ENCODE measurements around the gene USP7.
A peak's percentile ranks its signal among the peaks of the same experiment; 100 is the strongest.

USP7 gene

GRCh38 chr16:8916541-8917225, 47.0 kb downstream of the USP7 start:
- Mint-ChIP-seq H3K4me3 (no peak overlapping the region), H3K9me3 (no peaks in the 10 kb centered on the region), H3K27ac (peak overlapping the region; percentile 37), H3K36me3 (ENCODE audit: low read depth) (peaks cover 84% of the 10 kb centered on the region), H3K4me1 (peaks cover 56% of the 10 kb centered on the region), H3K27me3 (no peaks in the 10 kb centered on the region)
- no peak for ATAC-seq
- DNase-seq = no peak

GRCh38 chr16:8915722-8916301, 47.9 kb downstream of the USP7 start:
- no peak for DNase-seq
- Mint-ChIP-seq H3K4me3 (no peak overlapping the region), H3K36me3 (ENCODE audit: low read depth) (peaks cover 83% of the 10 kb centered on the region), H3K9me3 (no peaks in the 10 kb centered on the region), H3K27ac (peak overlapping the region; percentile 68), H3K4me1 (peaks cover 55% of the 10 kb centered on the region), H3K27me3 (no peaks in the 10 kb centered on the region)
- no peak for ATAC-seq

GRCh38 chr16:8914098-8914497, 49.6 kb downstream of the USP7 start:
- no peaks in the 10 kb centered on the region for H3K9me3 Mint-ChIP-seq
- DNase-seq (no peak), ATAC-seq (no peak)
- no peak overlapping the region for H3K4me3 Mint-ChIP-seq
- no peaks in the 10 kb centered on the region for H3K27me3 Mint-ChIP-seq
- H3K4me1 Mint-ChIP-seq = peaks cover 41% of the 10 kb centered on the region
- H3K27ac Mint-ChIP-seq = peak overlapping the region; percentile 26
- H3K36me3 Mint-ChIP-seq (ENCODE audit: low read depth) = peaks cover 72% of the 10 kb centered on the region

- Mint-ChIP-seq H3K4me1 (peaks cover 39% of the 10 kb centered on the region), H3K4me3 (peak overlapping the region; percentile 47), H3K9me3 (no peaks in the 10 kb centered on the region), H3K36me3 (ENCODE audit: low read depth) (peaks cover 70% of the 10 kb centered on the region), H3K27ac (no peak overlapping the region), H3K27me3 (no peaks in the 10 kb centered on the region)
- DNase-seq (no peak), ATAC-seq (no peak)
Measured at GRCh38 chr16:8912793-8913192, 50.9 kb downstream of the USP7 start.

GRCh38 chr16:8910811-8911210, 52.9 kb downstream of the USP7 start:
- ATAC-seq (no peak), DNase-seq (no peak)
- Mint-ChIP-seq H3K9me3 (no peaks in the 10 kb centered on the region), H3K27me3 (no peaks in the 10 kb centered on the region), H3K4me1 (peaks cover 35% of the 10 kb centered on the region), H3K27ac (peak overlapping the region; percentile 59), H3K36me3 (ENCODE audit: low read depth) (peaks cover 66% of the 10 kb centered on the region), H3K4me3 (no peak overlapping the region)

- Mint-ChIP-seq H3K27me3 (no peaks in the 10 kb centered on the region), H3K4me3 (no peak overlapping the region), H3K9me3 (no peaks in the 10 kb centered on the region), H3K36me3 (ENCODE audit: low read depth) (peaks cover 67% of the 10 kb centered on the region), H3K27ac (peak overlapping the region; percentile 45), H3K4me1 (peaks cover 27% of the 10 kb centered on the region)
- DNase-seq (no peak), ATAC-seq (no peak)
Measured at GRCh38 chr16:8908810-8909468, 54.8 kb downstream of the USP7 start.

- ATAC-seq (no peak), DNase-seq (no peak)
- Mint-ChIP-seq H3K27me3 (no peaks in the 10 kb centered on the region), H3K36me3 (ENCODE audit: low read depth) (peaks cover 68% of the 10 kb centered on the region), H3K27ac (peak overlapping the region; percentile 76), H3K9me3 (no peaks in the 10 kb centered on the region), H3K4me1 (peaks cover 20% of the 10 kb centered on the region), H3K4me3 (no peak overlapping the region)
Measured at GRCh38 chr16:8907096-8907495, 56.6 kb downstream of the USP7 start.

GRCh38 chr16:8905795-8906591, 57.7 kb downstream of the USP7 start:
- Mint-ChIP-seq H3K4me1 (peaks cover 13% of the 10 kb centered on the region), H3K36me3 (ENCODE audit: low read depth) (peaks cover 69% of the 10 kb centered on the region), H3K4me3 (no peak overlapping the region), H3K27ac (no peak overlapping the region), H3K27me3 (no peaks in the 10 kb centered on the region), H3K9me3 (no peaks in the 10 kb centered on the region)
- no peak for ATAC-seq
- DNase-seq = no peak

GRCh38 chr16:8905168-8905762, 58.4 kb downstream of the USP7 start:
- H3K27me3 Mint-ChIP-seq = no peaks in the 10 kb centered on the region
- peak overlapping the region; percentile 9 for H3K27ac Mint-ChIP-seq
- peak; percentile 44 for ATAC-seq
- H3K4me3 Mint-ChIP-seq = no peak overlapping the region
- no peak for DNase-seq
- peaks cover 12% of the 10 kb centered on the region for H3K4me1 Mint-ChIP-seq
- peaks cover 70% of the 10 kb centered on the region for H3K36me3 Mint-ChIP-seq (ENCODE audit: low read depth)
- H3K9me3 Mint-ChIP-seq = no peaks in the 10 kb centered on the region

- no peaks in the 10 kb centered on the region for H3K9me3 Mint-ChIP-seq
Measured at GRCh38 chr16:8904018-8904430, 59.7 kb downstream of the USP7 start.

GRCh38 chr16:8903004-8903403, 60.7 kb downstream of the USP7 start:
- peaks cover 8% of the 10 kb centered on the region for H3K4me1 Mint-ChIP-seq
- peaks cover 83% of the 10 kb centered on the region for H3K36me3 Mint-ChIP-seq (ENCODE audit: low read depth)
- peak overlapping the region; percentile 27 for H3K27ac Mint-ChIP-seq
- no peak overlapping the region for H3K4me3 Mint-ChIP-seq
- DNase-seq (no peak), ATAC-seq (no peak)
- H3K9me3 Mint-ChIP-seq = no peaks in the 10 kb centered on the region
- H3K27me3 Mint-ChIP-seq = no peaks in the 10 kb centered on the region

More at GRCh38 chr16:8904018-8904430, 59.7 kb downstream of the USP7 start:
- Mint-ChIP-seq H3K36me3 (ENCODE audit: low read depth) (peaks cover 79% of the 10 kb centered on the region), H3K4me3 (no peak overlapping the region), H3K27me3 (no peaks in the 10 kb centered on the region), H3K27ac (no peak overlapping the region), H3K4me1 (peaks cover 8% of the 10 kb centered on the region)
- ATAC-seq (no peak), DNase-seq (no peak)

GRCh38 chr16:8901320-8901861, 62.3 kb downstream of the USP7 start:
- Mint-ChIP-seq H3K27me3 (no peaks in the 10 kb centered on the region), H3K4me3 (no peak overlapping the region), H3K9me3 (no peaks in the 10 kb centered on the region), H3K36me3 (ENCODE audit: low read depth) (peaks cover 85% of the 10 kb centered on the region), H3K4me1 (no peaks in the 10 kb centered on the region), H3K27ac (no peak overlapping the region)
- DNase-seq (no peak), ATAC-seq (no peak)

GRCh38 chr16:8900343-8900742, 63.4 kb downstream of the USP7 start:
- H3K27ac Mint-ChIP-seq = no peak overlapping the region
- no peaks in the 10 kb centered on the region for H3K9me3 Mint-ChIP-seq
- no peaks in the 10 kb centered on the region for H3K27me3 Mint-ChIP-seq
- H3K4me1 Mint-ChIP-seq = no peaks in the 10 kb centered on the region
- DNase-seq (no peak), ATAC-seq (no peak)
- peaks cover 77% of the 10 kb centered on the region for H3K36me3 Mint-ChIP-seq (ENCODE audit: low read depth)
- H3K4me3 Mint-ChIP-seq = no peak overlapping the region

GRCh38 chr16:8899709-8900317, 63.9 kb downstream of the USP7 start:
- DNase-seq = no peak
- Mint-ChIP-seq H3K4me3 (no peak overlapping the region), H3K36me3 (ENCODE audit: low read depth) (peaks cover 79% of the 10 kb centered on the region), H3K27me3 (no peaks in the 10 kb centered on the region), H3K27ac (no peak overlapping the region), H3K9me3 (no peaks in the 10 kb centered on the region), H3K4me1 (no peaks in the 10 kb centered on the region)
- ATAC-seq = no peak
